GM18867 (cell line): ENCODE data around the gene TARP.
A peak's percentile ranks its signal among the peaks of the same experiment; 100 is the strongest.
"Not testable (repeated sequence)": the region's sequence is repeated elsewhere in the genome, so short reads cannot be mapped to it uniquely, and the experiment has no call there.

Experiments used
- ATAC-seq: cut with Tn5 transposase; IDR thresholded peaks from one replicate; pipeline ENCODE4 v1.9.1; 2021; ENCODE audit warnings: mild to moderate bottlenecking, moderate library complexity; ENCODE audit not compliant: unreplicated experiment

Gene TARP

DNA sequence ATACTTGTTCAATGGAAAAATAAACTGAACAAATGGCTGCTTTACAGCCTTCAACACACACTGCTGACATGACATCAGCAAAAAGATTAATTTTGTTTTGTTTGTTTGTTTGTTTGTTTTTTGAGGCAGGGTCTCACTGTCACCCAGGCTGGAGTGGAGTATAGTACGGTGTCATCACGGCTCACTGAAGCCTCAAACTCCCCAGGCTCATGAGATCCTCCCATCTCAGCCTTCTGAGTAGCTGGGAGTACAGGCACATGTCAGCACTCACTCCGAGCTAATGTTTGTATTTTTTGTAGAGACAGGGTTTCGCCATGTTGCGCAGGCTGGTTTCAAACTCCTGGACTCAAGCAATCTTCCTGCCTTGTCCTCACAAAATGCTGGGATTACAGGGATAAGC, 10.9 kb downstream of the TARP start:
- ATAC-seq = no peak

DNA sequence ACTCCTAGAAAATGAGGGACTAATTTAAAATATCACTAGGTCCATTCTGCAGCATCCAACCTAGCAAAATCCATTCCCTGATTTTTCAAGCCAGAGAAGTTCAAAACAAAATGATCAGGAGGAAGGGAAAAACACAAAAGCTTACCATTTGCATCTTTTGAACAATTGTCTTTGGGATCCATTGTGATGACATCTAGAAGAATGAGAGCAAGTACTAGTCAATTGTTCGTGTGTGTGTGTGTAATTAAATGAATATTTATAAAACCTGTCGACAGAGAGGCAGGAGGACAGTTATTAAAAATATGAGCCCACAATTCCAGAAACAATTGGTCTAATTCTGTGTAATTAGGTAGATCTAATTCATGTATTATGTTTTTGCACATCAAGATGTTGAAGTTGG, 11.4 kb downstream of the TARP start:
- not testable (repeated sequence) for ATAC-seq

DNA sequence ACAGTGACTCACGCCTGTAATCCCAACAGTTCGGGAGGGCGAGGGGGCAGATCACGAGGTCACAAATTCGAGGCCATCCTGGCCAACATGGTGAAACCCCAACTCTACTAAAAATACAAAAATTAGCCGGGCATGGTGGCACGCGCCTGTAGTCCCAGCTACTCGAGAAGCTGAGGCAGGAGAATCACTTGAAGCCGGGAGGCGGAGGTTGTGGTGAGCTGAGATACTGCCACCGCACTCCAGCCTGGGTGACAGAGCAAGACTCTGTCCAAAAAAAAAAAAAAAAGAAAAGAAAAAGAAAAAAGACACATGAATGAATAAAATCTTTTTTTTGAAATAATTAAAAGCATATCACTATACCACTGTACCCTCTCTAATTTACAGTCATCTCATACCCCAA, 11.8 kb downstream of the TARP start:
- not testable (repeated sequence) for ATAC-seq

DNA sequence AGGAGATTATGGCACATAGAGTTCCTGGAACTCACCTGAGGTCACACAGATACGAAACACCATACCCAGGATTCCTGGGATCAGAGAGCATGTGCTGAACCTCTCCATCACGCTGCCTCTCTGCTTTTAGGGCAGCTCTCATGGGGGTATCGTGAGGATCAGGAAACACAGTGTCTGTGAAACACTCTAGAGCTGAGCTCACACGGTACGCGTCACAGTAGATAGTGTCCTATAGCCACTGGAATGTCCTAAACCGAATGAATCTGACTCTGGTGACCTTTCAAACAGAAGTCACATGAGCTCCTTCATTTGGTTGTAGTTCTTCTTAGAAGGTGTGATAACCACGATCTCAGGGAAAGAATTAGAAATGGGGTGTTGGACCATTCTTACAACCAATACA, 14.3 kb downstream of the TARP start:
- ATAC-seq = not testable (repeated sequence)

DNA sequence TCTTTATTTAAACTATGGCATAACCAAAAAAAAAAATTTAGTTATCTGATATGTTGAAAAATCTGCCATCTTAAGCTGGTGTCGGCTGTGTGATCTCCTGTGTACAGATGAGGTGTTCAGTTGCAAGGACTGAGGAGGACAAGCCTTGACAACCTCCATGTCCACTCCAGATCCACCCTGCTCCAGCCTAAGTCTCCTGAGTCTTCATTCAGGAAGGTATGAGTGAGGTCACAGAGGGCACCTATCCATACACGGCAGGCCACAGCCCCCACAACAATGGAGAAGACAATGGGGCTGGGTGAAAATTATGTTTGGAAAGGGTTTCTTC, 16.1 kb downstream of the TARP start:
- no peak for ATAC-seq

DNA sequence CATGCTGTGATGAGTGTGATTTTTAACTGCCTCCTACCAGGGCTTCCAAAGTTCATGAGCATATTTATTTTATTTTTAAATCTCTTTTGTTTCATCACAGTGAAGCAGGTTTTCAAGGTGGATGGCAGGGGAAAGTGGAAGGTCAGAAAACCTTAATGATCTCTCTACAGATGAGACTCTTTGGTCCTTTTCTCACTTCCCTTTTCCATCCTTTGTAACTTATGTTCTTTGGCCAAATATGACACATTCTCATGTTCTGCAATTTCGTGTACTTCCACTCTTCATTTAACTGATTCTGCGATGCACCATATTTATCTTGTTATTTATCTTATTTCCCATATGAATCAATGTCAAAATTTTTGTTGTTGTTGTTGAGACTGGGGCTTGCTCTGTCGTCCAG, 23.6 kb downstream of the TARP start:
- ATAC-seq = peak; percentile 85

DNA sequence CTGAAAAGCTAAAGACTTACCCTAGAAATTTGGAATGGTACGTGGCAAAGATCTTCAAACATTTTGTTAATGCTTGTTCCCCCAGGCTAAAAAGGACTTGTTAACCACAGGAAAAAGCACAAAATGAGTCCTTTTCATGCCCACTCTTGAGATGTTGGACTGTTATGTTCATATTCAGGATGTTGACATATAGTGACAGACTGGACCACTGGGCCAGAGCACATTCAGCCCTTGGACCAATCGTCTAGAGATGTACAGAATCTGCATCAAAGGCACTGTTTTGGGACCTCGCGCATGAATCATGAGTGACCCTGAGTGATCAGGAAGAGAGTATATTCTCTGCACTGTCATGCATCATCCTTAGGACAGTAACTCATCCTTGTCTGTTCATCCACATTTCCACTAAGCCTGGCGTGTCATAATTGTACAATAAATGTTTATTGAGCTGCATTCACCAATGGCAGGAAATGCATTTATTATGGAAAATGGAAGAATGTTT, 25.3 kb downstream of the TARP start:
- no peak for ATAC-seq

DNA sequence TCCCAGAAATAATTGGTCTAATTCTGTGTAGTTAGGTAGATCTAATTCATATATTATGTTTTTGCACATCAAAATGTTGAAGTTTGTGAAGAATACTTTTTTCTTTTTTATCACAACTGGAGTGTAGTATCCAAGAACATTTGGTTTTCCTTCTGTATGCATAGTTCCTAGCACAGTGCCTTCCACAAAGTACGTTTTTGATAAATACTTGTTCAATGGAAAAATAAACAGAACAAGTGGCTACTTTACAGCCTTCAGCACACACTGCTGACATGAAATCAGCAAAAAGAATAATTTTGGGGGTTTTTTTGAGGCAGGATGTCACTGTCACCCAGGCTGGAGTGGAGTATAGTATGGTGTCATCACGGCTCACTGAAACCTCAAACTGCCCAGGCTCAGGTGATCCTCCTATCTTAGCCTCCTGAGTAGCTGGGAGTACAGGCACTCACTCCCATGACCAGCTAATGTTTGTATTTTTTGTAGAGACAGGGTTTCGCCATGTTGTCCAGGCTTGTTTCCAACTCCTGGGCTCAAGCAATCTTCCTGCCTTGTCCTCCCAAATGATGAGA, 27.9 kb downstream of the TARP start:
- ATAC-seq = no peak

DNA sequence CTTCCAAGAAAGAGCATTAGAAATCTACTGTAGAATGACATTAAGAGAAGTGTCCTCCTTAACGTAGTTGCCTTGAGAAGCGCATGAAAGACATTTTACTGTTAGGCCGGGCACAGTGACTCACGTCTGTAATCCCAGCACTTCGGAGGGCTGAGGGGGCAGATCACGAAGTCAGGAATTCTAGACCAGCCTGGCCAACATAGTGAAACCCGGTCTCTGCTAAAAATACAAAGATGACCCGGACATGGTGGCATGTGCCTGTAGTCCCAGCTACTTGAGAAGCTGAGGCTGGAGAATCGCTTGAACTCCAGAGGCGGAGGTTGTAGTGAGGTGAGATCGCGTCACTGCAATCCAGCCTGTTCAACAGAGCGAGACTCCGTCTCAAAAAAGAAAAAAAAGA, 28.9 kb downstream of the TARP start:
- ATAC-seq = no peak

DNA sequence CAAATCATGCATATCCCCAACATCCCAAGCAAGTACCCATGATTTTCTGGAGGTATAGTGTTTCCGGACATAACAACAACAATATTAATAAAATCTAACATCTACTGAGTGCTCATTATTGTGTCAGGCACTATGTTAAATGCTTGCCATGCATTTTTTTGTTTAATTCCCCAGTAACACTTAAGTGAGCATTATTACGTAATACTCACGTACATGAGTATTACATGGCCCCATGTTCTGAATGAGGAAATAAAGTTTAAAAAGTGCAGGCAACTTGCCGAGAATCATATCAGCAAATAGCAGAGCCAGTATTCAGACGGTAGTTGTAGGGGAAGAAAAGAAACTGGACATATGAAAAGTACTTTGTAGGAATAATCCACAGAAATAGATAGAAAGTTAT, 30.1 kb downstream of the TARP start:
- not testable (repeated sequence) for ATAC-seq

DNA sequence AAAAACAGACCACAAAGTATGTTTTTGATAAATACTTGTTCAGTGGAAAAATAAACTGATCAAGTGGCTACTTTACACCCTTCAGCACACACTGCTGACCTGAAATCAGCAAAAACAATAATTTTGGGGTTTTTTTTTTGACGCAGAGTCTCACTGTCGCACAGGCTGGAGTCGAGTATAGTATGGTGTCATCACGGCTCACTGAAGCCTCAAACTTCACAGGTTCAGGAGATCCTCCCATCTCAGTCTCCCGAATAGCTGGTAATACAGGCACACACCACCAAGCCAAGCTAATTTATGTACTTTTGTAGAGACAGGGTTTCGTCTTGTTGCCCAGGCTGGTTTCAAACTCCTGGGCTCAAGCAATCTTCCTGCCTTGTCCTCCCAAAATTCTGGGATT, 30.6 kb downstream of the TARP start:
- no peak for ATAC-seq

DNA sequence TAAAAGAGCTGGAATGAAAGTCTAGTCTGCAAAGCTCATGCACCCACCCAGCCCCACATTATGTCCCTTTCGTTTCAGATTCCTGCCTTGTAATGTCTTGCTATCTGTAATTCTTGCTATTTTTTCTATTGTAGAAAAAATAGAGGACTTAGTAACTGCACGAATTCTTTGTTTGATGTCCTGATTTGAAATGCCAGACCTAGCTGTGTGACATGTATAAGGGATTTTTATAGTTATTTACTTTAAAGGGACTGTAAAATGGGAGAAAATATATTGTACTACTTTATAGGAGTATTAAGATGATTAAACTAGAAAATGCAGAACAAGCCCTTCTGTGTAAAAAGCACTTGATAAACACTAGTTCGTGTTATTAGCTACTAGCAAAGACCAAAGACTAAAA, 32.4 kb downstream of the TARP start:
- no peak for ATAC-seq

DNA sequence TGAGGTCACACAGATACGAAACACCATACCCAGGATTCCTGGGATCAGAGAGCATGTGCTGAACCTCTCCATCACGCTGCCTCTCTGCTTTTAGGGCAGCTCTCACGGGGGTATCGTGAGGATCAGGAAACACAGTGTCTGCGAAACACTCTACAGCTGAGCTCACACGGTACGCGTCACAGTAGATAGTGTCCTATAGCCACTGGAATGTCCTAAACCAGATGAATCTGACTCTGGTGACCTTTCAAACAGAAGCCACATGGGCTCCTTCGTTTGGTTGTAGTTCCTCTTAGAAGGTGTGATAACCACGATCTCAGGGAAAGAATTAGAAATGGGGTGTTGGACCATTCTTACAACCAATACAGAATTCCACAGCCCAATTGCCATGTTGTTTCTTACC, 34.3 kb downstream of the TARP start:
- ATAC-seq = not testable (repeated sequence)

DNA sequence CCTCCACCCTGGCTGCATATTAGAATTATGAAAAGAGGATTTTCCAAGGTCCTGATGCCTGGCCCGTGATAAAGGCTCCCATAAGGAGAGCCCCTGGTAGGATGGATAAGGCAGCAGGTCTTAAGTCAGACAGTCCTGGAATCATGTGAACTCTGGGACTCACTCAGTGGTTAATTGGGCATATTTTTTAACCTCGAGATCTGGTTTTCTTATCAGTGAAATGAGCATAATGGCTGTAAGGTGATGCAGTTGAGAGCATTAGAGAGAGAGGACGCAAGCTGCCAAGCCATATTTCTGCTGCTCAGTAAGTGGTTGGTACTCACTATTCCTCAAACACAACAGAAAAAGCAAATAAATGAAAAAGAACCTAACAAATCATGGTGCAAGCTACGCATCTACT, 37.8 kb downstream of the TARP start:
- ATAC-seq = no peak

DNA sequence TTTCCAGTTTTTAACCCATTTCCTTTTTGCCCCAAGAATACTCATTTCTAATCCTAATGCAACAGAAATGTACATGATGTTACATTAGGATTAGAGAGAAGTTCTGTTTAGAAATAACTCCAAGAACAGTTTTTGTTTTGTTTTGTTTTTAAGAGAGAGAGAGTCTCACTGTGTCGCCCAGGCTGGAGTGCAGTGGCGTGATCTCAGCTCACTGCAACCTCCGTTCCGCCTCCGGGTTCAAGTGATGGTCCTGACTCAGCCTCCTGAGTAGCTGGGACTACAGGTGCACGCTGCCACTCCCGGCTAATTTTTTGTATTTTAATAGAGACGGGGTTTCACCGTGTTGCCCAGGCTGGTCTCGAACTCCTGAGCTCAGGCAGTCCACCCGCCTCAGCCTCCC, 38.7 kb downstream of the TARP start:
- not testable (repeated sequence) for ATAC-seq

DNA sequence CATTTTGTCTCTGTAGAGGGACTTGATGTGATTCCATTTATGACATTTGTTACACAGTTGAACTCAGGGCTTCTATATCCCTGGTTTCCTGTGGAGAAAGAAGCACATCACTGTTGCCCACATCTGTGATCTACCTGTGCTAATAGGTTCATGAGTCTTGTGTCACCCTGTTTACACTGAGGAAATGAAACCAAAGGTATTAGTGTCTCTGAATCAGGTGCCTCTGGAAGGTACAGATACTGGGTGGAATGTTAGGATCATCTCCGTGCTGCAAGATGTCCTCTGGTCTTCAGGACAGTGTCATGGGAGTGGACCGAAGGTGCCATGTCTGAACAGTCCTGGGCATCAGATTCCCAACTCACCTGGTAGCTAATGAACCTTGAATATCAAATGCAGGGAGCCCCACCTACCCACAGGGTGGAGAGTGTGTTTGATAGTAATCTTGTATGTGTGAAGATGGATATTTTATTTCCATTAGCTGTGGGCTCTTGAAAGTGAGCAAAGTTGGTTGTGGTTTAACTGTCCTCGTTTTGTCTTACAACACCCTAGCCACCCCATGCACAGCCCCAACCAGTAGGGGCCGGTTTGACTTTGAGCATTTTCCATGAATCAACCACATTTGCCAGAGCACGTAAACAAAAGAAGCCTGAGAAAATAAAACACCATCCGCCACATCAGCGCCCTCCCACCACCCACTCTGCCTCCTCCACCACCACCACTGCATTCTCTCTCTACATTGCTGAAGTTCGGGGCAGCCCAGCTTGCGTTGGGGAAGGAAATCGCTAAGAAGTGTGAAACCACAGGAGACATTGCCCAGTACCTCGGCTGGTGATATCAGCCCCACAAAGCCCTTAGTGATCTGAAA, 40.7 kb downstream of the TARP start:
- ATAC-seq = peak; percentile 93

DNA sequence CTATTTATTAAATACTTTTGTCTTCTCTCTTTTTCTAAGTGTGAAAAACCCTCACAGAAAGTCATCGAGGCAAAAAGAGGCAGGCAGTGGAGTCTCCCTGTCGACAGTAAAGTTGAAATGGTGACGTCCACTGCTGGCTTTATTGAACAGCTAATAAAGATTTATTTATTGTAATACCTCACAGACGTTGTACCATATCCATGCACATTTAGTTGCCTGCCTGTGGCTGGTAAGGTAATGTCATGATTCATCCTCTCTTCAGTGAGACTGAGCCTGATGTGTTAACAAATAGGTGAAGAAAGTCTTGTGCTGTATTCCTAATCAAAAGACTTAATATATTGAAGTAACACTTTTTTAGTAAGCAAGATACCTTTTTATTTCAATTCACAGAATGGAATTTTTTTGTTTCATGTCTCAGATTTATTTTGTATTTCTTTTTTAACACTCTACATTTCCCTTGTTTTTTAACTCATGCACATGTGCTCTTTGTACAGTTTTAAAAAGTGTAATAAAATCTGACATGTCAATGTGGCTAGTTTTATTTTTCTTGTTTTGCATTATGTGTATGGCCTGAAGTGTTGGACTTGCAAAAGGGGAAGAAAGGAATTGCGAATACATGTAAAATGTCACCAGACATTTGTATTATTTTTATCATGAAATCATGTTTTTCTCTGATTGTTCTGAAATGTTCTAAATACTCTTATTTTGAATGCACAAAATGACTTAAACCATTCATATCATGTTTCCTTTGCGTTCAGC, 43.4 kb downstream of the TARP start:
- ATAC-seq = no peak

DNA sequence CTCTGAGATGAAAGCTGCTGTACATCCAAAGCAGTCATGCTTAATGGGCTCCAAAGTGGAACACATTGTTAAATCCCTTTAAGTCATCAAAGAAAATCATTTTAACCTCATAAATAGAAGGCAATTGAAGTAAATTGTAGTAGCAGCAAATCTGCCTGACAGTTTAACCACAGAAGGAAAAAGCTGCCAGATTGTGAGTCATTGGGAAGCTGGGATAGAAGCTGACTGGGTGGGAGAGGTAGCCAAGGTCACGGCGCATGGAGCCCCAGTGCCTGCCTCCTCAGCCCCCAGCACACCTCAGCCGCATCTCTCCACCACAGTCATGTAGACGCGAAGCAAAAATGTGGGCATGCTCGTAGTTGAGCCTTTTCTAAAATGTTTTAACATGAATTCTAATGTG, 44.0 kb downstream of the TARP start:
- ATAC-seq = no peak

DNA sequence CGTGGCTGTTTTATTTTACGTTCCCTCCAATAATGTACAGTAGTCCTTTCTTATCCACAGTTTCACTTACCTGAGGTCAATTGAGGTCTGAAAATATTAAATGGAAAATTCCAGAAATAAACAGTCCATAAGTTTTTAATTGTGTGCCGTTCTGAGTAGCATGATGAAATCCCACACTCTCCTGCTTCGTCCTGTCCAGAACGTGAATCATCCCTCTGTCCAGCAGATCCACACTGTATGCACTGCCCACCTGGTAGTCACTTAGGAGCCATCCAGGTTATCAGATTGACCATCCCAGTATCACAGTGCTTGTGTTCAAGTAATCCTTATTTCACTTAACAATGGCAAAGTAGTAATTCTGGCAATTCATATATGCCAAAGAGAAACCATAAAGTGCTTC, 49.0 kb downstream of the TARP start:
- ATAC-seq = no peak

DNA sequence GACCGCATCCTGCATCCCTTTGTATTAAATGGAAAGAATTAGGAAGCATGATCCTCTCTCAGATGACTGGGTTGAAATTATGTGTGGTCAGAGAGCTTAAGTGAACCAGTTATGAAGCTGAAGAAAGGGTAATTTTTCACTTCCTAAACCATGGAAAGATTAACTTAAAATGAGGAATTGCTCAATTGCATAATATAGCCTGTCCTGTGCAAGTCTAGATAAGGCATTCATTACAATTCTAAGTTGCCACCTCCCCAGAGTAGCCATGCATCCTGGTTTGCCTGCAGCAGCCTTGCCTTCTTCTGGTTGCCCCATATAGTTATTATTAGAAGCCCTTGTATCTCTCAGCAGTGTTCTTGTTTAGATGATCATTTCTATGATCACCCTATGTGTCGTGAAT, 50.1 kb downstream of the TARP start:
- no peak for ATAC-seq

DNA sequence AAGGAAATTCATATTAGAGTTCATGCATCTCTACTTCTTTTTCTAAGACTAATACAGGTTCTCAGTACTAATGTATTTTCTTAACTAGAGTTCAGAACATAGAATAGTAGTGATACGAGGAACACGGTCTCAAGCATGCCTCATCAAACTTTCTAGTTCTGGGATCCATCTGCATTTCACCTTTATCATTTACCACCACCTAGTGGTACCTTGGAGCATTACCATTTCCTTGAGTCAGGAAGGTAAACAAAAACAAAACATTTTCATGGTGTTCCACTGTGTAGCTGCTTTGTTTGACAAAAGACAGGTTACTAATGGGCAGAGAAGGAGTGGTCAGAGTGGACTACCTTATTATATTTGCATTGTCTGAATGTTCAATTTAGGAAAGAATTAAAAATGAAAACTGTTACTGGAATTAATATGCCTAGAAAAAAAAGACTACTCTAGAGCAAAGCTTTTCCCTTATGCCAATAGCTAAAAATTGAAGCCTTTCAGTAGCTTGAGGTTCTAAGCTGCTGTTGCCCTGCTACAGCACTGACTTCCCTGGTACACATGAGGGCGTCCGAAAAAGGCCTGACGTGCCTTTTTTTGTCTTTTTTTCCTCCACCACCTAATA, 50.8 kb downstream of the TARP start:
- peak; percentile 71 for ATAC-seq
